Measurements from ENCODE around the gene STK38L.

Gene STK38L

DNA sequence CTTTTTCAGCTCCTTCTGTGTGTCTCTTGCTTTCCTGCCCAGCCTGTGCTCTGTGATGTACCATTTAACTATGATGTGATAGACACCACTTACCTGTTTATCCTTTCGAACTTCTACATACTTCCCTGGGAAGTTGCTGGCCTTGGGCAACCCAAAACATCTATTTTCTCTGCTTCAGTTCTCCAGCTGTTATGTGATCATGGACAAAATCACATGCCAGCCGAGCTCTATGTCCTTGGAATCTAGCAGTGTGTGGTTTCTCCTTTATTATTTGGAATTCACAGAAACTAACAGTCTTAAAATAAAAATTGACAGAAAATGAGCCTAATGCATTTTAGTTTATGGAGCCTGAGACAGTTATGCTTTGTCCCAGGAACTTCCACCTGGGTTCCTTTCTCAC, 111.4 kb downstream of the STK38L start:
- POLR2A ChIA-PET, result no interaction called here
- CTCF ChIA-PET, result interaction anchor here (0.6 to 0.8 kb wide), 2 partner anchors 14 to 51 kb away, joined by 3 read pairs; no protein-coding TSS in a partner anchor
- TF ChIP-seq TRIM28 (IDR thresholded peaks at IDR 0.05; ENCODE audit: borderline replicate concordance, low read length) (no peak), ZNF501 (tag by site-specific recombination; IDR thresholded peaks at IDR 0.05) (no peak), ZNF169 (tag by site-specific recombination; IDR thresholded peaks at IDR 0.05) (no peak), ZNF426 (tag by site-specific recombination; IDR thresholded peaks at IDR 0.05) (no peak), WT1 (tag by site-specific recombination; IDR thresholded peaks at IDR 0.05) (no peak), ZNF223 (tag by site-specific recombination; IDR thresholded peaks at IDR 0.05) (no peak), ZNF571 (tag by site-specific recombination; IDR thresholded peaks at IDR 0.05) (no peak), ZNF248 (tag by site-specific recombination; IDR thresholded peaks at IDR 0.05) (no peak), ZNF473 (tag by site-specific recombination; IDR thresholded peaks at IDR 0.05) (no peak), SALL2 (tag by site-specific recombination; IDR thresholded peaks at IDR 0.05; ENCODE audit: borderline replicate concordance) (no peak), ZNF624 (tag by site-specific recombination; IDR thresholded peaks at IDR 0.05) (no peak)

GRCh38 chr12:27355979-27356378, 111.9 kb downstream of the STK38L start:
- POLR2A ChIA-PET, result no interaction called here

More for the DNA sequence above, 111.4 kb downstream of the STK38L start:
- Histone ChIP-seq H3K27ac (ENCODE audit: extremely low read depth, low read depth, low read length) (no peak overlapping the region), H3K9me3 (ENCODE audit: control insufficient read depth, insufficient read depth, low read depth, low read length) (no peaks in the 10 kb centered on the region), H3K4me1 (ENCODE audit: control insufficient read depth, insufficient read depth, low read length) (peaks cover 8% of the 10 kb centered on the region), H3K36me3 (ENCODE audit: control insufficient read depth in 2 of 2, insufficient read depth in 1 of 2, low read length in 2 of 2) (no peaks in the 10 kb centered on the region), H3K4me3 (ENCODE audit: low read depth, low read length) (no peak overlapping the region)

More at GRCh38 chr12:27355979-27356378, 111.9 kb downstream of the STK38L start:
- TF ChIP-seq ZNF747 (tag by site-specific recombination; IDR thresholded peaks at IDR 0.05) (no peak), ZNF416 (tag by site-specific recombination; IDR thresholded peaks at IDR 0.05) (no peak), ZFP69B (tag by site-specific recombination; IDR thresholded peaks at IDR 0.05) (no peak), ZNF133 (tag by site-specific recombination; IDR thresholded peaks at IDR 0.05) (no peak), ZNF830 (tag by site-specific recombination; IDR thresholded peaks at IDR 0.05; ENCODE audit: low read depth) (no peak), ZNF654 (tag by site-specific recombination; IDR thresholded peaks at IDR 0.05; ENCODE audit: low read depth) (no peak), ZEB2 (tag by site-specific recombination; IDR thresholded peaks at IDR 0.05) (no peak), ZNF560 (tag by site-specific recombination; IDR thresholded peaks at IDR 0.05; ENCODE audit: borderline replicate concordance) (no peak), ZNF555 (tag by site-specific recombination; conservative IDR thresholded peaks at IDR 0.05) (no peak), ZNF626 (tag by site-specific recombination; IDR thresholded peaks at IDR 0.05) (no peak), ZSCAN30 (tag by site-specific recombination; IDR thresholded peaks at IDR 0.05) (no peak)
- TF ChIP-seq, protein P1, sequence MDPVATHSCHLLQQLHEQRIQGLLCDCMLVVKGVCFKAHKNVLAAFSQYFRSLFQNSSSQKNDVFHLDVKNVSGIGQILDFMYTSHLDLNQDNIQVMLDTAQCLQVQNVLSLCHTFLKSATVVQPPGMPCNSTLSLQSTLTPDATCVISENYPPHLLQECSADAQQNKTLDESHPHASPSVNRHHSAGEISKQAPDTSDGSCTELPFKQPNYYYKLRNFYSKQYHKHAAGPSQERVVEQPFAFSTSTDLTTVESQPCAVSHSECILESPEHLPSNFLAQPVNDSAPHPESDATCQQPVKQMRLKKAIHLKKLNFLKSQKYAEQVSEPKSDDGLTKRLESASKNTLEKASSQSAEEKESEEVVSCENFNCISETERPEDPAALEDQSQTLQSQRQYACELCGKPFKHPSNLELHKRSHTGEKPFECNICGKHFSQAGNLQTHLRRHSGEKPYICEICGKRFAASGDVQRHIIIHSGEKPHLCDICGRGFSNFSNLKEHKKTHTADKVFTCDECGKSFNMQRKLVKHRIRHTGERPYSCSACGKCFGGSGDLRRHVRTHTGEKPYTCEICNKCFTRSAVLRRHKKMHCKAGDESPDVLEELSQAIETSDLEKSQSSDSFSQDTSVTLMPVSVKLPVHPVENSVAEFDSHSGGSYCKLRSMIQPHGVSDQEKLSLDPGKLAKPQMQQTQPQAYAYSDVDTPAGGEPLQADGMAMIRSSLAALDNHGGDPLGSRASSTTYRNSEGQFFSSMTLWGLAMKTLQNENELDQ (tag by site-specific recombination; IDR thresholded peaks at IDR 0.05; ENCODE audit: low read depth), result no peak
- TF ChIP-seq, protein P2, sequence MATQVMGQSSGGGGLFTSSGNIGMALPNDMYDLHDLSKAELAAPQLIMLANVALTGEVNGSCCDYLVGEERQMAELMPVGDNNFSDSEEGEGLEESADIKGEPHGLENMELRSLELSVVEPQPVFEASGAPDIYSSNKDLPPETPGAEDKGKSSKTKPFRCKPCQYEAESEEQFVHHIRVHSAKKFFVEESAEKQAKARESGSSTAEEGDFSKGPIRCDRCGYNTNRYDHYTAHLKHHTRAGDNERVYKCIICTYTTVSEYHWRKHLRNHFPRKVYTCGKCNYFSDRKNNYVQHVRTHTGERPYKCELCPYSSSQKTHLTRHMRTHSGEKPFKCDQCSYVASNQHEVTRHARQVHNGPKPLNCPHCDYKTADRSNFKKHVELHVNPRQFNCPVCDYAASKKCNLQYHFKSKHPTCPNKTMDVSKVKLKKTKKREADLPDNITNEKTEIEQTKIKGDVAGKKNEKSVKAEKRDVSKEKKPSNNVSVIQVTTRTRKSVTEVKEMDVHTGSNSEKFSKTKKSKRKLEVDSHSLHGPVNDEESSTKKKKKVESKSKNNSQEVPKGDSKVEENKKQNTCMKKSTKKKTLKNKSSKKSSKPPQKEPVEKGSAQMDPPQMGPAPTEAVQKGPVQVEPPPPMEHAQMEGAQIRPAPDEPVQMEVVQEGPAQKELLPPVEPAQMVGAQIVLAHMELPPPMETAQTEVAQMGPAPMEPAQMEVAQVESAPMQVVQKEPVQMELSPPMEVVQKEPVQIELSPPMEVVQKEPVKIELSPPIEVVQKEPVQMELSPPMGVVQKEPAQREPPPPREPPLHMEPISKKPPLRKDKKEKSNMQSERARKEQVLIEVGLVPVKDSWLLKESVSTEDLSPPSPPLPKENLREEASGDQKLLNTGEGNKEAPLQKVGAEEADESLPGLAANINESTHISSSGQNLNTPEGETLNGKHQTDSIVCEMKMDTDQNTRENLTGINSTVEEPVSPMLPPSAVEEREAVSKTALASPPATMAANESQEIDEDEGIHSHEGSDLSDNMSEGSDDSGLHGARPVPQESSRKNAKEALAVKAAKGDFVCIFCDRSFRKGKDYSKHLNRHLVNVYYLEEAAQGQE (tag by site-specific recombination; IDR thresholded peaks at IDR 0.05), result no peak
- TF ChIP-seq, protein P3, sequence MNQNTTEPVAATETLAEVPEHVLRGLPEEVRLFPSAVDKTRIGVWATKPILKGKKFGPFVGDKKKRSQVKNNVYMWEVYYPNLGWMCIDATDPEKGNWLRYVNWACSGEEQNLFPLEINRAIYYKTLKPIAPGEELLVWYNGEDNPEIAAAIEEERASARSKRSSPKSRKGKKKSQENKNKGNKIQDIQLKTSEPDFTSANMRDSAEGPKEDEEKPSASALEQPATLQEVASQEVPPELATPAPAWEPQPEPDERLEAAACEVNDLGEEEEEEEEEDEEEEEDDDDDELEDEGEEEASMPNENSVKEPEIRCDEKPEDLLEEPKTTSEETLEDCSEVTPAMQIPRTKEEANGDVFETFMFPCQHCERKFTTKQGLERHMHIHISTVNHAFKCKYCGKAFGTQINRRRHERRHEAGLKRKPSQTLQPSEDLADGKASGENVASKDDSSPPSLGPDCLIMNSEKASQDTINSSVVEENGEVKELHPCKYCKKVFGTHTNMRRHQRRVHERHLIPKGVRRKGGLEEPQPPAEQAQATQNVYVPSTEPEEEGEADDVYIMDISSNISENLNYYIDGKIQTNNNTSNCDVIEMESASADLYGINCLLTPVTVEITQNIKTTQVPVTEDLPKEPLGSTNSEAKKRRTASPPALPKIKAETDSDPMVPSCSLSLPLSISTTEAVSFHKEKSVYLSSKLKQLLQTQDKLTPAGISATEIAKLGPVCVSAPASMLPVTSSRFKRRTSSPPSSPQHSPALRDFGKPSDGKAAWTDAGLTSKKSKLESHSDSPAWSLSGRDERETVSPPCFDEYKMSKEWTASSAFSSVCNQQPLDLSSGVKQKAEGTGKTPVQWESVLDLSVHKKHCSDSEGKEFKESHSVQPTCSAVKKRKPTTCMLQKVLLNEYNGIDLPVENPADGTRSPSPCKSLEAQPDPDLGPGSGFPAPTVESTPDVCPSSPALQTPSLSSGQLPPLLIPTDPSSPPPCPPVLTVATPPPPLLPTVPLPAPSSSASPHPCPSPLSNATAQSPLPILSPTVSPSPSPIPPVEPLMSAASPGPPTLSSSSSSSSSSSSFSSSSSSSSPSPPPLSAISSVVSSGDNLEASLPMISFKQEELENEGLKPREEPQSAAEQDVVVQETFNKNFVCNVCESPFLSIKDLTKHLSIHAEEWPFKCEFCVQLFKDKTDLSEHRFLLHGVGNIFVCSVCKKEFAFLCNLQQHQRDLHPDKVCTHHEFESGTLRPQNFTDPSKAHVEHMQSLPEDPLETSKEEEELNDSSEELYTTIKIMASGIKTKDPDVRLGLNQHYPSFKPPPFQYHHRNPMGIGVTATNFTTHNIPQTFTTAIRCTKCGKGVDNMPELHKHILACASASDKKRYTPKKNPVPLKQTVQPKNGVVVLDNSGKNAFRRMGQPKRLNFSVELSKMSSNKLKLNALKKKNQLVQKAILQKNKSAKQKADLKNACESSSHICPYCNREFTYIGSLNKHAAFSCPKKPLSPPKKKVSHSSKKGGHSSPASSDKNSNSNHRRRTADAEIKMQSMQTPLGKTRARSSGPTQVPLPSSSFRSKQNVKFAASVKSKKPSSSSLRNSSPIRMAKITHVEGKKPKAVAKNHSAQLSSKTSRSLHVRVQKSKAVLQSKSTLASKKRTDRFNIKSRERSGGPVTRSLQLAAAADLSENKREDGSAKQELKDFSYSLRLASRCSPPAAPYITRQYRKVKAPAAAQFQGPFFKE (tag by site-specific recombination; IDR thresholded peaks at IDR 0.05; ENCODE audit: borderline replicate concordance), result no peak
- H3K4me1 ChIP-seq (ENCODE audit: control insufficient read depth, insufficient read depth, low read length), result peaks cover 8% of the 10 kb centered on the region
- CTCF ChIA-PET, result interaction anchor here (0.6 to 0.8 kb wide), 2 partner anchors 14 to 51 kb away, joined by 3 read pairs; no protein-coding TSS in a partner anchor
- no peak overlapping the region for H3K27ac ChIP-seq (ENCODE audit: extremely low read depth, low read depth, low read length)
- H3K36me3 ChIP-seq (ENCODE audit: control insufficient read depth in 2 of 2, insufficient read depth in 1 of 2, low read length in 2 of 2), result no peaks in the 10 kb centered on the region
- no peak overlapping the region for H3K4me3 ChIP-seq (ENCODE audit: low read depth, low read length)
- H3K9me3 ChIP-seq (ENCODE audit: control insufficient read depth, insufficient read depth, low read depth, low read length), result no peaks in the 10 kb centered on the region
